ENCODE results near the gene B4GALT2. TPM values are rescaled to one million over a fixed set of nuclear protein-coding genes. Genes with fewer than 3 reads are reported as not detected.

The B4GALT2 gene
- total RNA-seq, 4 donors from 2014 or later, result 8.2 to 28.9 (median 22.2) TPM

Other genes starting within 250 kb of the B4GALT2 start
- gene ARTN, start 45.4 kb upstream of the B4GALT2 start, total RNA-seq, result under 1 TPM in 1 of 4 donors, not detected in 3; 0.94 TPM
- gene IPO13, start 32.3 kb upstream of the B4GALT2 start, total RNA-seq, result 10 to 100 TPM in 3 of 4 donors, 1 to 10 TPM in 1; 9.1 to 36.5 (median 32.0) TPM
- gene DPH2, start 9.2 kb upstream of the B4GALT2 start, total RNA-seq, result 100 to 1,000 TPM in 1 of 4 donors, 10 to 100 TPM in 3; 16.6 to 106 (median 38.6) TPM
- gene ATP6V0B, start 4.2 kb upstream of the B4GALT2 start, total RNA-seq, result 100 to 1,000 TPM in 2 of 4 donors, 10 to 100 TPM in 2; 87.5 to 218 (median 122) TPM
- gene CCDC24, start 12.4 kb downstream of the B4GALT2 start, total RNA-seq, result 10 to 100 TPM; 12.4 to 18.2 (median 15.7) TPM
- gene SLC6A9, start 52.3 kb downstream of the B4GALT2 start, total RNA-seq, result 10 to 100 TPM in 2 of 4 donors, 1 to 10 TPM in 2; 8.8 to 19.0 (median 11.5) TPM
- gene KLF17, start 139.6 kb downstream of the B4GALT2 start, total RNA-seq, result not detected
- not detected for gene KLF18, start 162.4 kb downstream of the B4GALT2 start, total RNA-seq
- 100 to 1,000 TPM in 3 of 4 donors, 10 to 100 TPM in 1; 79.2 to 149 (median 113) TPM for gene DMAP1, start 234.3 kb downstream of the B4GALT2 start, total RNA-seq

All from Peyer's patch (tissue), 4 donors.